HepG2 (cell line): ENCODE results near the gene MFSD11. TPM values are rescaled to one million over a fixed set of nuclear protein-coding genes. Genes with fewer than 3 reads are reported as not detected.

Experiments
- ARNT2 ChIP-seq: sonication (generic); formaldehyde crosslinking; IDR thresholded peaks from 2 replicates; pipeline ENCODE4 v1.8.0; 2022; ENCODE audit warnings: mild to moderate bottlenecking, low read depth, missing genetic modification reagents, moderate library complexity
- GABPB1 ChIP-seq: IDR thresholded peaks from 2 replicates; pipeline ENCODE4 v1.6.1; 2016; ENCODE audit warnings: mild to moderate bottlenecking, missing genetic modification reagents, moderate library complexity, missing compliant biosample characterization
- IKZF4 ChIP-seq: sonication (generic); formaldehyde crosslinking; IDR thresholded peaks from 2 replicates; pipeline ENCODE4 v1.5.1; 2020; ENCODE audit warnings: borderline replicate concordance, mild to moderate bottlenecking, low read depth, missing genetic modification reagents; ENCODE audit errors: not compliant biosample characterization
- KLF16 ChIP-seq, 2 experiments: sonication (generic) in 1 of 2; formaldehyde crosslinking in 1 of 2; IDR thresholded peaks; 2 replicates each; pipeline versions ENCODE4 v1.6.1 to v1.8.0; 2016 to 2023; ENCODE audit warnings: missing genetic modification reagents in 2 of 2, missing compliant biosample characterization in 1 of 2
- NFKB2 ChIP-seq: sonication (generic); formaldehyde crosslinking; IDR thresholded peaks from 2 replicates; pipeline ENCODE4 v1.4.0; 2020; ENCODE audit warnings: missing genetic modification reagents, borderline replicate concordance
- PHF8 ChIP-seq: sonication (generic); formaldehyde crosslinking; IDR thresholded peaks from 2 replicates; pipeline ENCODE4 v1.5.0; 2020; ENCODE audit warnings: missing genetic modification reagents
- SAP130 ChIP-seq: IDR thresholded peaks from 2 replicates; pipeline ENCODE4 v1.6.1; 2016; ENCODE audit warnings: low read depth
- SETDB1 ChIP-seq: sonication (generic); formaldehyde crosslinking; IDR thresholded peaks from 2 replicates; pipeline ENCODE4 v1.5.1; 2020; ENCODE audit warnings: missing genetic modification reagents, mild to moderate bottlenecking, borderline replicate concordance
- SP5 ChIP-seq: IDR thresholded peaks from 2 replicates; pipeline ENCODE4 v1.6.1; 2016; ENCODE audit warnings: low read depth, borderline replicate concordance
- ZNF407 ChIP-seq: sonication (generic); formaldehyde crosslinking; IDR thresholded peaks from one replicate; pipeline ENCODE4 v1.5.1; 2020; ENCODE audit warnings: mild to moderate bottlenecking, missing genetic modification reagents; ENCODE audit errors: not compliant biosample characterization
- polyA plus RNA-seq, 8 experiments: library from polyadenylated mRNA; depleted of rRNA in 3 of 8; stranded (reverse) in 7 of 8; unstranded in 1 of 8; fragments of >200 nt; fragmentation: Illumina TruSeq in 4 of 8; extraction: Trizol in 4 of 8; gene quantifications; 2 replicates each; pipeline versions ENCODE4 v1.2.1 to v1.2.3, GENCODE V29; 2011 to 2016; ENCODE audit warnings: low read depth in 4 of 8, missing spikeins in 1 of 8, mixed read lengths in 1 of 8; ENCODE audit not compliant: insufficient read depth in 1 of 8
- total RNA-seq, 5 experiments: library from RNA; depleted of rRNA; stranded (reverse); fragments of >200 nt; fragmentation: Illumina TruSeq; extraction: Trizol; gene quantifications; 2 replicates each; pipeline ENCODE4 v1.2.3, GENCODE V29; 2016; ENCODE audit warnings: low read depth in 1 of 5
- TF ChIP-seq, protein P1 (sequence below): sonication (generic); formaldehyde crosslinking; IDR thresholded peaks from 2 replicates; pipeline ENCODE4 v1.4.0; 2020; ENCODE audit warnings: missing genetic modification reagents
- TF ChIP-seq, protein P2 (sequence below): sonication (generic); formaldehyde crosslinking; IDR thresholded peaks from 2 replicates; pipeline ENCODE4 v1.4.0; 2020; ENCODE audit warnings: missing genetic modification reagents

MFSD11 gene
- total and polyA plus RNA-seq, 2 of the 13 experiments (the other 11 are each of a cell fraction or from before 2014, with no cell fraction given): 26.1 to 36.3 TPM

GRCh38 chr17:76709951-76710862 is 27.7 kb upstream of the MFSD11 start (continued):
- peak; percentile 26 for TF ChIP-seq IKZF4
- peak; percentile 48; the same call in 1 of the 2 replicates for TF ChIP-seq ARNT2
- peak; percentile 30; the same call in 1 of the 2 replicates for TF ChIP-seq GABPB1
- peak; percentile 59; the same call in 1 of the 2 replicates for TF ChIP-seq PHF8 (CRISPR knock-in tag)
- TF ChIP-seq, protein P1, sequence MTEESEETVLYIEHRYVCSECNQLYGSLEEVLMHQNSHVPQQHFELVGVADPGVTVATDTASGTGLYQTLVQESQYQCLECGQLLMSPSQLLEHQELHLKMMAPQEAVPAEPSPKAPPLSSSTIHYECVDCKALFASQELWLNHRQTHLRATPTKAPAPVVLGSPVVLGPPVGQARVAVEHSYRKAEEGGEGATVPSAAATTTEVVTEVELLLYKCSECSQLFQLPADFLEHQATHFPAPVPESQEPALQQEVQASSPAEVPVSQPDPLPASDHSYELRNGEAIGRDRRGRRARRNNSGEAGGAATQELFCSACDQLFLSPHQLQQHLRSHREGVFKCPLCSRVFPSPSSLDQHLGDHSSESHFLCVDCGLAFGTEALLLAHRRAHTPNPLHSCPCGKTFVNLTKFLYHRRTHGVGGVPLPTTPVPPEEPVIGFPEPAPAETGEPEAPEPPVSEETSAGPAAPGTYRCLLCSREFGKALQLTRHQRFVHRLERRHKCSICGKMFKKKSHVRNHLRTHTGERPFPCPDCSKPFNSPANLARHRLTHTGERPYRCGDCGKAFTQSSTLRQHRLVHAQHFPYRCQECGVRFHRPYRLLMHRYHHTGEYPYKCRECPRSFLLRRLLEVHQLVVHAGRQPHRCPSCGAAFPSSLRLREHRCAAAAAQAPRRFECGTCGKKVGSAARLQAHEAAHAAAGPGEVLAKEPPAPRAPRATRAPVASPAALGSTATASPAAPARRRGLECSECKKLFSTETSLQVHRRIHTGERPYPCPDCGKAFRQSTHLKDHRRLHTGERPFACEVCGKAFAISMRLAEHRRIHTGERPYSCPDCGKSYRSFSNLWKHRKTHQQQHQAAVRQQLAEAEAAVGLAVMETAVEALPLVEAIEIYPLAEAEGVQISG (CRISPR knock-in tag): 0 out of 2 replicates have a peak, but pooled peaks have one; percentile 23
- TF ChIP-seq SP5 (CRISPR knock-in tag): 0 out of 2 replicates have a peak, but pooled peaks have one; percentile 7
- TF ChIP-seq, protein P2, sequence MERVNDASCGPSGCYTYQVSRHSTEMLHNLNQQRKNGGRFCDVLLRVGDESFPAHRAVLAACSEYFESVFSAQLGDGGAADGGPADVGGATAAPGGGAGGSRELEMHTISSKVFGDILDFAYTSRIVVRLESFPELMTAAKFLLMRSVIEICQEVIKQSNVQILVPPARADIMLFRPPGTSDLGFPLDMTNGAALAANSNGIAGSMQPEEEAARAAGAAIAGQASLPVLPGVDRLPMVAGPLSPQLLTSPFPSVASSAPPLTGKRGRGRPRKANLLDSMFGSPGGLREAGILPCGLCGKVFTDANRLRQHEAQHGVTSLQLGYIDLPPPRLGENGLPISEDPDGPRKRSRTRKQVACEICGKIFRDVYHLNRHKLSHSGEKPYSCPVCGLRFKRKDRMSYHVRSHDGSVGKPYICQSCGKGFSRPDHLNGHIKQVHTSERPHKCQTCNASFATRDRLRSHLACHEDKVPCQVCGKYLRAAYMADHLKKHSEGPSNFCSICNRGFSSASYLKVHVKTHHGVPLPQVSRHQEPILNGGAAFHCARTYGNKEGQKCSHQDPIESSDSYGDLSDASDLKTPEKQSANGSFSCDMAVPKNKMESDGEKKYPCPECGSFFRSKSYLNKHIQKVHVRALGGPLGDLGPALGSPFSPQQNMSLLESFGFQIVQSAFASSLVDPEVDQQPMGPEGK (CRISPR knock-in tag): peak; percentile 35
- TF ChIP-seq NFKB2 (CRISPR knock-in tag): 0 out of 2 replicates have a peak, but pooled peaks have one; percentile 53
- peak in 1 of 2 experiments; percentile 19; a peak in 1 of 4 replicates for TF ChIP-seq KLF16 (CRISPR knock-in tag; IDR thresholded peaks at IDR 0.05)
- TF ChIP-seq SETDB1 (CRISPR knock-in tag): 0 out of 2 replicates have a peak, but pooled peaks have one; percentile 7
- TF ChIP-seq ZNF407: peak; percentile 71
- TF ChIP-seq SAP130 (CRISPR knock-in tag): peak; percentile 18; the same call in 1 of the 2 replicates
